Immature natural killer cell (primary cell): ENCODE results near the gene CCDC110. TPM values are rescaled to one million over a fixed set of nuclear protein-coding genes. Genes with fewer than 3 reads are reported as not detected.

Experiments
- DNase-seq, 3 donors: peaks; one replicate each; pipeline ENCODE4 v3.0.0; 2022; ENCODE audit warnings: mixed read lengths in 1 of 3
- H3K27ac Mint-ChIP-seq, 6 donors: one replicate each; pipeline ENCODE4 v1.8.0; 2020; ENCODE audit warnings: mixed read lengths in 6 of 6, mild to moderate bottlenecking in 5 of 6, inconsistent platforms in 4 of 6, moderate library complexity in 3 of 6
- H3K27me3 Mint-ChIP-seq, 3 donors: one replicate each; pipeline ENCODE4 v1.8.0; 2020 to 2021; ENCODE audit warnings: low read depth in 3 of 3, mild to moderate bottlenecking in 3 of 3, mixed read lengths in 3 of 3, moderate library complexity in 3 of 3, inconsistent platforms in 1 of 3
- H3K36me3 Mint-ChIP-seq, 3 donors: one replicate each; pipeline ENCODE4 v1.8.0; 2020; ENCODE audit warnings: mixed read lengths in 3 of 3, inconsistent platforms in 2 of 3, mild to moderate bottlenecking in 2 of 3
- H3K4me1 Mint-ChIP-seq, 2 donors: one replicate each; pipeline ENCODE4 v1.8.0; 2020; ENCODE audit warnings: inconsistent platforms in 2 of 2, mild to moderate bottlenecking in 2 of 2, mixed read lengths in 2 of 2, moderate library complexity in 1 of 2
- H3K4me3 Mint-ChIP-seq, 5 donors: one replicate each; pipeline ENCODE4 v1.8.0; 2020; ENCODE audit warnings: mild to moderate bottlenecking in 5 of 5, mixed read lengths in 5 of 5, inconsistent platforms in 3 of 5, moderate library complexity in 3 of 5
- H3K9me3 Mint-ChIP-seq, 6 donors: one replicate each; pipeline ENCODE4 v1.8.0; 2020; ENCODE audit warnings: mild to moderate bottlenecking in 6 of 6, mixed read lengths in 6 of 6, inconsistent platforms in 4 of 6, moderate library complexity in 3 of 6
- polyA plus RNA-seq, 3 donors: library from polyadenylated mRNA; unstranded; fragments of 300-500 nt; fragmentation: Illumina TruSeq; gene quantifications; one replicate each; pipeline ENCODE4 v1.2.3, GENCODE V29; 2021

Gene CCDC110
- polyA plus RNA-seq, 3 donors from 2014 or later = not detected

DNA sequence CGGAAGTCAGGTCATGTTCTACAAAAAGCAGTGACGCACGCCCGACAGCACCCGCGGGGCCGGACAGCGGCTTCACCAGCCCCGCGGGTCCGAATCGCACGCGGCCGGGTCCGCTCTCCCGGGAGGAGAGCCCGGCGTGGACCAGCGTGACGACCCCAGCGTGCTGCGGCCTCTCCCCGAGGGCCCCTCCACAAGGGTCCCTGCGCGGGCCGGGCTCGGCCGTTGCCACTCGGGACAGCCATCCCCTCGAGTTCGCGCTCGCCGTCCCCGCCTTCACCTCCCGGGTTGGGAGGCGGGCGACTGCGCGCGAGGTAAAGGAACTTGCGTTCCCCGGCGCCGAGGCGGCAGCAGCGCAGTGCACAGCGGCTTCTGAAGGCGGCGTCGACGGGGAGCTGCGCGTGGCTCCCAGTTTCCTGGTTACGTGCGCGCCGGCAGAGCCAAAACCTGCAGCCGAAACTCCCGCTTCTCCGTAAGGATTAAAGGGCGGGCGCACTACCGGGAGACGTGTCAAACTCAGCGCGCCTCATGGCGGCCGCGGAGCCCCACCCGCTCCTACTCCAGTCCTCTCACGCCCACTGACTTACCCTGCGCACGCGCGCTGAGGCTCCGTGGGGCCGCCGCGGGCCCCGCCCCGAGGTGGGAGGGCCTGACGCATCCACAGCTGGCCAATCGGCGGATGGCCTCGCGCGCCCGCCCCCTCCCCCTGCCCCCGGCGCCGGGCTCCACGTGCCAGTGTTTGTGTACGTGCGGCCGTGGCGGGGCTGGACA is 75.4 kb downstream of the CCDC110 start:
- peak overlapping the region; percentile 97 to 99 (median 98) for H3K27ac Mint-ChIP-seq
- H3K9me3 Mint-ChIP-seq = no peaks in the 10 kb centered on the region

DNA sequence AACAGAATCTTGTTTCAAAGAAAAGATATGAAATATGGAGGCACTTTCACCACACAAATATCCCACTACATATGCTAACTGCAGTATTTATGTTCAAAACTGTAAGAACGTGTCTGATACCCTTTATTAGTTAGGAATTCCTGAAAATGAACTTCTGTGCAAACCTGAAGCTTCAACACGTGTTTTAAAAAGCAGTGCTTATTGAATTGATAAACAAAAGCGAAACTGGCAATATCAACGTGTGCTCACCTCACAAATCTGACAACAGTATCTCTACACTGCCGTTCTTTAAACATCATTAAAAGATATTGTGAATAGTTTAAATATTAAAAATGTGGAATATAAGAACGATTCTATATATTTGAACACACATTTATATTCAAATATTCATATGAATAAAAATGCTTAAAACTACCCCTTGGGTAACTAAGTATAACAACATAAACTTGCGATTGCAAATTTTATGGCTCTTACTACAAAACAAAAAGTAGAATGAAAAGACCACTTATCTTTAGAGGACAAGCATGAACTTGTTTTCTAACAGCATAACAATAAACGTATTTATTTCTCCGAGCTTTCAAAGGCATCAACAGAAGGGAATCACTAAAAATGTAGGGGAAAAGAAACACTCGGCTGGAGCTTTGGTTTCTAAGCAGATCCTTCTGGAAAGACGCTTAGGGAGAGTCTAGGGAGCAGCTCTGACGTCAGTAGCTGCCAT is 76.1 kb downstream of the CCDC110 start, which contains the start of gene LRP2BP:
TSS of gene LRP2BP (minus strand) at position 687 of the 718 bp plus-strand sequence. CDS start 17,738 bp downstream, outside the sequence.
- peak; percentile 19 to 29 (median 28) for DNase-seq

More for the DNA sequence above, 75.4 kb downstream of the CCDC110 start:
- H3K36me3 Mint-ChIP-seq = peaks cover 0 to 12% (median 6%) of the 10 kb centered on the region in 3 donors
- peaks cover 0 to 8% (median 6%) of the 10 kb centered on the region in 3 donors for H3K27me3 Mint-ChIP-seq
- peaks cover 19 to 26% of the 10 kb centered on the region in 2 donors for H3K4me1 Mint-ChIP-seq
- DNase-seq = peak; percentile 97
- H3K4me3 Mint-ChIP-seq = peak overlapping the region; percentile 94 to 98 (median 96)

More for the DNA sequence above, 76.1 kb downstream of the CCDC110 start, which contains the start of gene LRP2BP:
- Mint-ChIP-seq H3K36me3 (peaks cover 0 to 11% (median 0%) of the 10 kb centered on the region in 3 donors), H3K27me3 (peaks cover 0 to 8% (median 6%) of the 10 kb centered on the region in 3 donors), H3K4me3 (peak within 1 kb of the TSS; percentile 94 to 98 (median 96)), H3K27ac (peak within 1 kb of the TSS; percentile 97 to 99 (median 98)), H3K9me3 (no peaks in the 10 kb centered on the region), H3K4me1 (peaks cover 19 to 26% of the 10 kb centered on the region in 2 donors)

Other genes starting within 250 kb of the CCDC110 start
- under 1 TPM in 2 of 3 donors, not detected in 1; 0.17 to 0.36 TPM for gene LRP2BP, start 75.8 kb downstream of the CCDC110 start, polyA plus RNA-seq
- gene ANKRD37, start 74.9 kb downstream of the CCDC110 start, polyA plus RNA-seq = 10 to 100 TPM in 1 of 3 donors, 1 to 10 TPM in 2; 7.1 to 10.0 (median 8.4) TPM
- 10 to 100 TPM; 24.9 to 54.2 (median 31.9) TPM for gene UFSP2, start 45.8 kb downstream of the CCDC110 start, polyA plus RNA-seq
- not detected for gene PDLIM3, start 63.8 kb upstream of the CCDC110 start, polyA plus RNA-seq